ENCODE data around the gene C12orf76. TPM values are rescaled to one million over a fixed set of nuclear protein-coding genes. Genes with fewer than 3 reads are reported as not detected.

C12orf76 gene
- total and polyA plus RNA-seq, 7 experiments from 2014 or later, result 14.3 to 28.7 (median 21.0) TPM

GRCh38 chr12:109991586-109991985, 56.7 kb downstream of the C12orf76 start:
- CTCF ChIA-PET, result interaction anchor here (0.9 kb wide), 1 partner anchor 12 kb away, joined by 3 read pairs; no protein-coding TSS in a partner anchor
- peak overlapping the region in 1 of 10 donors; percentile 25 for H3K4me3 Mint-ChIP-seq
- POLR2A ChIA-PET, result interaction anchor here (0.7 kb wide), 1 partner anchor 187 kb away, joined by 3 read pairs; no protein-coding TSS in a partner anchor
- peaks cover 9 to 18% of the 10 kb centered on the region in 2 donors for H3K4me1 ChIP-seq (ENCODE audit: control insufficient read depth in 2 of 2, insufficient read depth in 2 of 2, low read length in 2 of 2)
- no peaks in the 10 kb centered on the region for H3K27me3 ChIP-seq (ENCODE audit: control insufficient read depth in 2 of 2, insufficient read depth in 2 of 2, low read length in 2 of 2)
- DNase-seq (no peak), ATAC-seq (no peak)
- H3K27me3 Mint-ChIP-seq, result no peaks in the 10 kb centered on the region
- peaks cover 4 to 30% (median 17%) of the 10 kb centered on the region in 5 donors for H3K36me3 Mint-ChIP-seq
- H3K9me3 Mint-ChIP-seq, result no peaks in the 10 kb centered on the region
- intact Hi-C loops (cut with micrococcal nuclease), result loop anchor here (10.0 kb wide), 3 partner anchors 277 to 1257 kb away; partner anchors contain the start of genes CORO1C (in 1 of the 2), FAM222A (in 1 of the 2), MMAB (in 1 of the 2) and MVK (in 1 of the 2)
- peaks cover 27 to 66% (median 53%) of the 10 kb centered on the region in 7 donors for H3K4me1 Mint-ChIP-seq
- H3K27ac Mint-ChIP-seq, result peak overlapping the region in 5 of 9 donors; percentile 17 to 48 (median 31)
- H3K9me3 ChIP-seq (ENCODE audit: control insufficient read depth in 2 of 3, low read length in 3 of 3), result no peaks in the 10 kb centered on the region
- H3K4me3 ChIP-seq (ENCODE audit: low read length), result no peak overlapping the region
- no peak overlapping the region for H3K27ac ChIP-seq (ENCODE audit: low read depth, low read length)
- H3K36me3 ChIP-seq (ENCODE audit: control insufficient read depth in 2 of 3, insufficient read depth in 3 of 3, low read length in 3 of 3), result peaks cover 21 to 40% (median 27%) of the 10 kb centered on the region in 3 experiments

Other genes starting within 250 kb of the C12orf76 start
- gene TRPV4, start 215.1 kb downstream of the C12orf76 start, total RNA-seq, result under 1 TPM in 1 of 5 experiments, not detected in 4; 0.81 TPM
- gene TRPV4, start 215.1 kb downstream of the C12orf76 start, polyA plus RNA-seq, result not detected
- gene GLTP, start 168.0 kb downstream of the C12orf76 start, total RNA-seq, result 10 to 100 TPM; 19.2 to 36.2 (median 22.1) TPM
- 10 to 100 TPM; 30.0 to 35.2 TPM for gene GLTP, start 168.0 kb downstream of the C12orf76 start, polyA plus RNA-seq
- 10 to 100 TPM; 21.7 to 40.0 (median 31.8) TPM for gene TCHP, start 148.2 kb downstream of the C12orf76 start, total RNA-seq
- 10 to 100 TPM; 10.1 to 15.5 TPM for gene TCHP, start 148.2 kb downstream of the C12orf76 start, polyA plus RNA-seq
- gene GIT2, start 52.2 kb downstream of the C12orf76 start, total RNA-seq, result 100 to 1,000 TPM in 3 of 5 experiments, 10 to 100 TPM in 2; 70.3 to 128 (median 109) TPM
- gene GIT2, start 52.2 kb downstream of the C12orf76 start, polyA plus RNA-seq, result 10 to 100 TPM; 63.2 to 87.1 TPM
- 10 to 100 TPM; 53.3 to 82.8 (median 67.0) TPM for gene ANKRD13A, start 49.1 kb downstream of the C12orf76 start, total RNA-seq
- 10 to 100 TPM; 33.4 to 57.0 TPM for gene ANKRD13A, start 49.1 kb downstream of the C12orf76 start, polyA plus RNA-seq
- 1 to 10 TPM in 4 of 5 experiments, under 1 TPM in 1; 0.66 to 1.3 (median 1.3) TPM for gene IFT81, start 75.8 kb upstream of the C12orf76 start, total RNA-seq
- under 1 TPM; 0.72 to 0.99 TPM for gene IFT81, start 75.8 kb upstream of the C12orf76 start, polyA plus RNA-seq
- gene ATP2A2, start 232.7 kb upstream of the C12orf76 start, total RNA-seq, result 100 to 1,000 TPM in 2 of 5 experiments, 10 to 100 TPM in 3; 81.4 to 160 (median 83.9) TPM
- gene ATP2A2, start 232.7 kb upstream of the C12orf76 start, polyA plus RNA-seq, result 1 to 10 TPM; 2.1 to 2.5 TPM